GM12801 (cell line): ENCODE data around the gene IER5.

ENCODE experiments used
- TF ChIP-seq, protein P1 (sequence below): IDR thresholded peaks from one replicate; pipeline ENCODE4 v1.5.1; 2011; ENCODE audit warnings: control low read depth; ENCODE audit not compliant: insufficient read length; ENCODE audit errors: extremely low read depth

Gene IER5

GRCh38 chr1:181114574-181115367 is 26.3 kb downstream of the IER5 start:
- TF ChIP-seq, protein P1, sequence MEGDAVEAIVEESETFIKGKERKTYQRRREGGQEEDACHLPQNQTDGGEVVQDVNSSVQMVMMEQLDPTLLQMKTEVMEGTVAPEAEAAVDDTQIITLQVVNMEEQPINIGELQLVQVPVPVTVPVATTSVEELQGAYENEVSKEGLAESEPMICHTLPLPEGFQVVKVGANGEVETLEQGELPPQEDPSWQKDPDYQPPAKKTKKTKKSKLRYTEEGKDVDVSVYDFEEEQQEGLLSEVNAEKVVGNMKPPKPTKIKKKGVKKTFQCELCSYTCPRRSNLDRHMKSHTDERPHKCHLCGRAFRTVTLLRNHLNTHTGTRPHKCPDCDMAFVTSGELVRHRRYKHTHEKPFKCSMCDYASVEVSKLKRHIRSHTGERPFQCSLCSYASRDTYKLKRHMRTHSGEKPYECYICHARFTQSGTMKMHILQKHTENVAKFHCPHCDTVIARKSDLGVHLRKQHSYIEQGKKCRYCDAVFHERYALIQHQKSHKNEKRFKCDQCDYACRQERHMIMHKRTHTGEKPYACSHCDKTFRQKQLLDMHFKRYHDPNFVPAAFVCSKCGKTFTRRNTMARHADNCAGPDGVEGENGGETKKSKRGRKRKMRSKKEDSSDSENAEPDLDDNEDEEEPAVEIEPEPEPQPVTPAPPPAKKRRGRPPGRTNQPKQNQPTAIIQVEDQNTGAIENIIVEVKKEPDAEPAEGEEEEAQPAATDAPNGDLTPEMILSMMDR = no peak

GRCh38 chr1:181115368-181115684 is 26.8 kb downstream of the IER5 start:
- TF ChIP-seq, protein P1 = no peak

- TF ChIP-seq, protein P1 = no peak
Observed at GRCh38 chr1:181116819-181117390, 28.4 kb downstream of the IER5 start.

- TF ChIP-seq, protein P1 = no peak
Observed at GRCh38 chr1:181117648-181118449, 29.3 kb downstream of the IER5 start.

DNA sequence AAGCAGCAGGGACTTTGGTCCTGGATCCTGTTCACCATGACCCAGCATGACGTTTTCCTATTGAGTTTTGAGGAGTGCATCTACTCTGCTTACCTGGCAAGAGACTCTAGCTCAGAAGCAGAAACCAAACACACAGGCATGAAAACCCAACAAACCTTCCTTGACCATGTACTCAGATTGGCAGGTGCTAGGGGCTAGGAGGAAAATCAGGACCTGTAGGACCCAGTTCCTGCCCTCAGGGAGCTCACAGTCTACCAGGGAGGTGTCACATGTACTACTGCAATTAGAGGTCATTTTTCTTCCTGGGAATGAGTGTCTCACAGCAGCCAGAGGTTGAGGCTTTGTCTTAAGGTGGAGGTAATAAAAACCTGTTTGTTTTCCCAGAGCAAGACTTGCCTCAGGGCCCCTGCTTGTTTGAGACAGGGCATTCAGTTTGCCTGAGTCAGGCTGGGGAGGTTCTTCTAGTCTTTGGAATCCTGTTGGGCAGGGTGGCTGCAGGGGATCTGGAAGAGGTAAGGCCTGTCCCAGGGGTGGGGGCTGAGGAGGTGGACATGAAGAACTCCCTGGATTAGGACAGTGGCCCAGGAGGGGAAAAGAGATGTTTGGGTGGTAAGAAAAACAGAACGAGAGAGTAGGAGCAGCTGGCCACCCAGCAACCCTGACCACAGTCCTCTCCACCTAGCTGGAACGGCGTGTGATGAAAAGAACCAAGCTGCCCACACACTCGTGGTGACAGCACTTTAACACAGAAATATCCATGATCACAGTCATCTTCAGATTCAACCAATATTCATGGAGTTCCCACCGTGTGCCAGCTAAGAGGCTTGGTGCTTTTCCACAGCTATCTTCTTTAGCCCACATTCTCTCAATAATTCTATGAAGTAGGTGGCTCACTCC is 30.8 kb downstream of the IER5 start:
- TF ChIP-seq, protein P1 = no peak

GRCh38 chr1:181120924-181121323 is 32.4 kb downstream of the IER5 start:
- TF ChIP-seq, protein P1 = no peak
